ENCODE data around the gene NHEJ1. TPM values are rescaled to one million over a fixed set of nuclear protein-coding genes. Genes with fewer than 3 reads are reported as not detected.

Gene NHEJ1, protein sequence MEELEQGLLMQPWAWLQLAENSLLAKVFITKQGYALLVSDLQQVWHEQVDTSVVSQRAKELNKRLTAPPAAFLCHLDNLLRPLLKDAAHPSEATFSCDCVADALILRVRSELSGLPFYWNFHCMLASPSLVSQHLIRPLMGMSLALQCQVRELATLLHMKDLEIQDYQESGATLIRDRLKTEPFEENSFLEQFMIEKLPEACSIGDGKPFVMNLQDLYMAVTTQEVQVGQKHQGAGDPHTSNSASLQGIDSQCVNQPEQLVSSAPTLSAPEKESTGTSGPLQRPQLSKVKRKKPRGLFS
- 19.9 and 27.6 TPM in 2 replicates for total RNA-seq

DNA sequence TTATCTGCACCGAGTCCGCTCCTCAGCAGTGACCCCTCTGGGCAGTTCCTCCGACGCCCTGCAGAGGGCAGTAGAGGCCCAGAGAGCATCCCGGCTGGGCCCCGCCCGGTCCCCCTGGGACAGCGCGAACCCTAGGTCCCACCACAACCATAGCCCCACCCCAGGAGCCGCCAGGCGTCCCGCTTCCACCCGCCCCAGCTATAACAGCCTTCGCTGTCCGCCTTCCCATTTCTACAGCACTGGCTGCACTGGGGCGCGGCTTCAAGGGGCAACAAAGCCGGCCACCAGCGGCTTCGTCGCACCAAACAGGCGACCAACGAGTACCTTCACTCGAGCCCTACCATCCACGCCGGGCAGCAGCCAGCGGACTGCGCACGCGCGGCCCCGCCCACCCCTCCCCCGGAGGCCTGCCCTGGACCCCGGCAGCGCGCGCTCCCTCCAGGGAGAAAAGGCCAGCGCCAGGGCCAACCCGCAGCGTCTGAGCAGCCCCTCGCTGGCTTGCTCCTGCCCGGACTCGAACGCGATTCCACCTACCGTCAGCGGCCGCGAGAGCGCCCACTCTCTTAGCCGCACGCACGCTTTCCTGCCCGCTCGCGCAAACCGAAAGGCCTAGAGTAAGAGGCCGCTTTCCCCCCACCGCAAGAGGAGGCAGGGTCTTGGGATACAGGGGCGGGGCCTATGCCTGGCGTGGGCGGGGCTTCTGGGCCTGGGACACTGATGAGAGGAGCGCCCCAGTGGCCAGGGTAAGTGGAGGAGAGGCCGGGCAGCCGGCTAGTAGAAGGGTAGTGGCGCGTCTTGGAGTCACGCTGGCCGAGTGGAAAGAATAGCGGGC lies at the start of gene NHEJ1:
Gene NHEJ1, minus strand, starts transcription at position 630 of the 832 bp plus-strand sequence. CDS start 2,453 bp downstream, outside the sequence.

DNA sequence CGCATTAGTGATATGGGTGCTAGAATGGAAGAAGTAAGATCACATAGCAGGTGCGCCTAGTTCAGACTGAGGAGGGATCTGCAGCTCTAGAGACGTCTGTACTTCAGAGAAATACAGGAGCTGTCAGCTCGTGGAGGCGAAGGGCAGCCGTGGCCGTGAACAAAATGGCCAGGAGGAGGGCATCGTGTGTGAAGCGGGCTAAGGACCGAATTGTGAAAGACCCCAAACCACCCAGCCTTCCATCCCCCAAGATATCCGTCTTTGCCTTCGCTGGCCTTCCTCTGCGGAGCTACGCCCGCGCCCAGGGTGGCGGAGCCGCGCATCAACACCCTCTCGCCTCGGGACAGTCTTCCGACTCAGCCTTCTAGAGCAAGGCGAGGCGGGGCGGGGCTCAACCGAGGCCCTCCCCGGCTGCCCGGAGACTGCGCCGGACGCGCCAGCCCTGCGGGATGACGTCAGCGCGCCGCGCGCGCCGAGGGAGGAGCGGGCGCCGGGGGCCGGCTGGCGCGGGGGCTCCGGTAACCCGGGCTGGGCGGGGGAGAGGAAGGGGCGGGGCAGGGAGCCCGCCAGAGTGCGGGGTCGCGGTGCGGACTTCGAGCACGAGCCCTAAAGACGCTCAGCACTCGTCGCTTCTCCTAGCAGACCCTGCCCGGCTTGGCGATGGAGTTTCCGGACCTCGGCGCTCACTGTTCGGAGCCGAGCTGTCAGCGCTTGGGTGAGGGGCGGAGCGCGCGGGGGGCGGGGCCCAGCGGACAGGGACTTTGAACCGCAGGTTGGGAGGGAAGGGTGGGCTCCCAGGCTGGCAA lies 45.9 kb upstream of the NHEJ1 start, which contains the start of gene ZFAND2B:
Gene ZFAND2B, plus strand, starts transcription at position 455 of the 806 bp plus-strand sequence. Its CDS starts 206 bp downstream, at position 661.

DNA sequence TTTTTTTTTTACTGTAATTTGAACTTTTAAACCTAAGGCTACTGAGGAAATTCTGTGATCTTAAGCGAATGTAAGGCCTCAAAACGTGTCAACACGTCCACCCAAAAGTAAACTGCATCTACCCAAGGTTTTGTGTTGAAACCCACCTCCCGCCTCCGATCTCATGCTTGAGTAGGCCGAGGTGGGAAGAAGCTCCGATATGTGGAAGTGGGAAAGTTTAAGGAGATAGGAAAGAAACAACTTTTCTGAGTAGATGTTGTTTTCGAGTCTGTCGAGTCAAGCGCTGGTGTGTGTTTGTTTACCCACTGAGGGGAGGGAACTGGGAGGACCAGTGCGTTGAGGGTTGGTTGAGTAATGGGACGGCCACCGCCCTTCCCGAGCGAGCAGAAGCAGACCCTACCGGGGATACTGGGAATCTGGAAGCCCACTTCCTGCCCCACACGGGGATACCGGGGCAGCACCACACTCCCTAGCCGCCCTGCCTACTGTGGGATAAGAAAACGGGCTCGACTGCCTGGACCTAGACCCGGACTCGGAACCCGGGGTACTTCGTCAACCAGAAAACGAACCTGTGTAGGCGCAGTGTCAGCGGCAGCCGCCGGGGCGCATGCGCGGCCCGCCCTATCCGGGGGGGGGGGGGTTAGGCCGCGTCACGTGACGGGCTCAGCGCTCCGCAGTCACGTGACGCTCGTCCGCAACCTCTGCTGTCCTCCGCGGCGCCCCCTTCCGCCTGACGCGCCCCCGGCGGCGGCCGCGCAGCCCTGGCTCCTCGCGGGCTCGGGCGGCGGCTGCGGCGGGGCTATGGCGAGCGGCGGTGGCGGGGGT lies 17.1 kb upstream of the NHEJ1 start, which contains the start of gene RETREG2:
Gene RETREG2, plus strand, starts transcription at position 724 of the 825 bp plus-strand sequence. Its CDS starts 78 bp downstream, at position 802.

DNA sequence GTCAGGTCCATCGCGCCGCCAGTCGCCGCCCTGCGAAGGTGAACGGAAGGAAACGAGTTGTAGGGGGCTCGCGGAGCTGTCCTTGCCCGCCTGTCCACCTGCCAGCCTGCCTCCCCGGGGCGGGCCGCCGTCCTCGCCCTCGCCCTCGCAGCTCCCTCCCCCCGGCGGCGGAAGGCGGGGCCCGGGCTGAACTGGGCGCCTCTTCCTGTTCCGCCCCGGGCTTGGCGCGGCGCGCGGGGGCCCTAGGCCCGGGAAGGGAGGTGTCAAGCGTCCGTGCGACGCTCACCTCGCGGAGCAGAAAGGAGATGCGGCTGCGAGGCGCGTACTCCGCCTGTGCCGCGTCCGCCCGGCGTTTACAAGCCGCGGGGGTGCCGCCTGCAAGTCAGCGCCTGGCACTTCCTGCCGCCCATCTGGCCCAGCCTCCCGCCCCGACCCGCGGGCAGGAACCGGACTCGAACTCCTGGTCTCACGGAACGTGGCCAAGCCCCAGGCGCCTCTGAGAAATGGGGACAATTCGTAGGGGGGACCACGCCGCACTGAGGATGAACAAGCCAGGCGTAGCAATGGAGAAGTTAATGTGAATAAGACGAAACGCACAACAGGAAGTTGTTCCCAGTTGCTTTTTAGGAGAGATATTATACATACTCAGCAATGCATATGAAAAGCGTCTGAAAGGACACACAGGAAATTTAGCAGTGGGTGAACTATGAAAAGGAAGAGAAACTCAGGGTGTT lies 16.4 kb upstream of the NHEJ1 start, which contains the start of gene CNPPD1:
Gene CNPPD1, minus strand, starts transcription at position 108 of the 734 bp plus-strand sequence. Its CDS starts 97 bp downstream, at position 11.

DNA sequence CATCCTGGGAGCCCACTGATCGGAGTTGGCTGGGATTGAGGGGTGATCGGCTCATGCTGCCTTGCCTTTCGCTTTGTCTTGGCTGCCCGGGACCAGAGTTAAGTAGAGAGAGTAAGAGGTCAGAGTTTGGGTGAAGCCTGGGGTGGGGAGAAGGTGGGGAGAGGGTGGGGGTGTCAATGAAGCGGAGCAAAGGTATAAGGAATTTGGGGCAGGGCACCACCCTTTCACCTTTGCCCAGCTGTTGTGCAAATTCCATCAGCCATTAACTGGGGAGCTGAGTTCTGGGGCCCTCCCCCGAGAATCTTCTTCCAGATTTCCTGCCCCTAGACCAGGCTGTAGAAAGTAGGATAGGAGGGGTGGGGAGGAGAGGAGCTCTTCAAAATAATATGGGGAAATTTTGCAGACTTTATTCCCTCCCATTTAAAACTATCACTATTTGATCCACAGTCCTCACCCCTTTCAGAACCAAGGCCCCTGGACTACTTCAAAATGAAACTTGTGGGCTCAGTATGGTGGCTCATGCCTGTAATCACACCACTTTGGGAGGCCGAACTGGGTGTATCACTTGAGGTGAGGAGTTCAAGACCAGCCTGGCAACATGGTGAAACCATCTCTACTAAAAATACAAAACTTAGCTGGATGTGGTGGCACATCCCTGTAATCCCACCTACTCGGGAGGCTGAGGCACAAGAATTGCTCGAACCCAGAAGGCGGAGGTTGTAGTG lies 9.5 kb upstream of the NHEJ1 start, which contains the start of gene SLC23A3:
Gene SLC23A3, minus strand, starts transcription at position 100 of the 725 bp plus-strand sequence. Its CDS starts 45 bp downstream, at position 55.

DNA sequence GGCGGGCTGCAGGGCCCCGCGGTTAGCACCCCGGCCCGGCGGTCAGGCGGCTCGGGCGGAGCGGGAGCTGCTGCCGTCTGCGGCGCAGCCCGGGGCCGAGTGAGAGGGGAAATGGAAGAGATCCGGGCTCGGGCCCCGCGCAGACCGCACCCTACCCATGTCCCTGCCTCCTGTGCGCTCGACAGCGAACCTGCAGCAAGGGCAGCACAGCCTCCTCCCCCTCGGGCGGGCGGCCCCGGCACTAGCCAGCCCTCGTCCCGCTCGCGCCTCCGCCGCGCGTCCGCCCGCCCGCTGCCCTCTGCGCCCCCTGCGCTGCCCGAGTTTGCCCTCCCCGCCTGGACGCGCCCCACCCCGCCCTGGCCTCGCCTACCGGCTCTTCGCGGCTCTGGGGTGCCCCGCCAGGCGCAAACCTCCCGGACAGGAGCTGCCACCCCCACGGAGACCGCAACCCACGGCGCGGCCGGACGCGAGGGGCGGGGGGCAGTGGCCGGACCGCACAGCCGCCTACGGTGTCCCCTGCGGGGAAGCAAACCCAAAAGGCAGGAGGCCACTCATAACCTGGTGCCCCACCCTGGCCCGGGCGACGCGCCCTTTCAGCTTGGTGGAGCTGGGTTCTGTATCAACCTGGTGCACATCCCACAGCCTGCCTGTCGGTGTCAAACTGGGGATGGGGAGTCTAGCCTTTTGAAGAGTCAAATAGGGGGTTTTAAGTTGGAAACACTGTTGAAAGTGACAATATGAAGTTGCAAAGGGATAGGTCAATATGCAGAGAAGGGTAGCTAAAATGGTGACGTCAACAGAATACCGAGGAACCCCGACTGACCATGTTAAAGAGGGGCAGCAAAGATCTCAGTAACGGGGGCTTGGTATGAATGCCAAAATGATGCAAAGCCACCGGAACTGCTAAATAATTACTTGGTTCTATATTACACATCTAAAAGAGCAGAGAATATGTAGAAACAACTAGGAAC lies 99.5 kb downstream of the NHEJ1 start, which contains the start of gene IHH:
Gene IHH, minus strand, starts transcription at position 101 of the 971 bp plus-strand sequence. CDS start 454 bp downstream, outside the sequence.

DNA sequence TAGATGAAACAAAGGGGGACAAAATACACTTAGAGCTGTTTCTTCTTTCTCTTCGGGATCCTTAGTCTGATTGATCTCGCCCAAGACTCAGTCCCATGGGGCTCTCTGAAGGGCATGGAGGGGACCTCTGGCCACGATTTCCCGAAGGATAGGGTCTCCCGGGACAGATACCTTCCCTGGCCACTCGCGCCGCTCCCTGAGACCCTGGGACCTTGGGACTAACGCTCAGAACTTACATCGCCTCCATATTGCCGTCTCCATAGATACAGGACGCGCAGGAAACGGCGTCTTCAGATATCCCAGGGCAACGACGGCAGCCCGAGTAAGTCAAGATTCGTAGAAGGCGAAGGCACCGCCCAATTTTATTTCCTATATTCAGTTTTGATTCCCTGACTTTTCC lies 119.4 kb downstream of the NHEJ1 start, which contains the start of gene CFAP65:
Gene CFAP65, minus strand, starts transcription at position 265 of the 400 bp plus-strand sequence. CDS start 2,468 bp downstream, outside the sequence.

Small RNAs within 50 kb of the gene (small RNA-seq; reads per million reads assigned to genes)
- gene MIR3131 (not detected), gene RN7SL764P (not detected)

Other genes with a start within 250 kb of the NHEJ1 start
- gene CDK5R2, start 201.1 kb downstream of the NHEJ1 start, total RNA-seq: not detected in 2 replicates
- not detected in 2 replicates for gene FEV, start 175.6 kb downstream of the NHEJ1 start, total RNA-seq
- gene CRYBA2, start 167.4 kb downstream of the NHEJ1 start, total RNA-seq: 0.54 TPM in 1 of 2 replicates, not detected in the other
- gene CFAP65, start 119.3 kb downstream of the NHEJ1 start, total RNA-seq: 0.22 TPM in 1 of 2 replicates, not detected in the other
- gene IHH, start 99.9 kb downstream of the NHEJ1 start, total RNA-seq: not detected in 2 replicates
- gene SLC23A3, start 9.2 kb upstream of the NHEJ1 start, total RNA-seq: 1.8 and 2.2 TPM in 2 replicates
- gene CNPPD1, start 16.1 kb upstream of the NHEJ1 start, total RNA-seq: 25.9 and 28.0 TPM in 2 replicates
- 86.2 and 87.0 TPM in 2 replicates for gene RETREG2, start 17.5 kb upstream of the NHEJ1 start, total RNA-seq
- 16.4 and 22.6 TPM in 2 replicates for gene ZFAND2B, start 46.0 kb upstream of the NHEJ1 start, total RNA-seq
- gene ABCB6, start 58.1 kb upstream of the NHEJ1 start, total RNA-seq: 26.7 and 26.9 TPM in 2 replicates
- 55.7 and 58.9 TPM in 2 replicates for gene ATG9A, start 68.8 kb upstream of the NHEJ1 start, total RNA-seq
- 21.5 and 31.2 TPM in 2 replicates for gene ANKZF1, start 69.0 kb upstream of the NHEJ1 start, total RNA-seq
- 16.5 and 34.4 TPM in 2 replicates for gene GLB1L, start 84.6 kb upstream of the NHEJ1 start, total RNA-seq
- gene STK16, start 84.7 kb upstream of the NHEJ1 start, total RNA-seq: 33.7 and 52.9 TPM in 2 replicates
- not detected in 2 replicates for gene TUBA4B, start 92.4 kb upstream of the NHEJ1 start, total RNA-seq
- gene TUBA4A, start 93.1 kb upstream of the NHEJ1 start, total RNA-seq: 26.5 and 28.6 TPM in 2 replicates
- 36.3 and 50.0 TPM in 2 replicates for gene DNAJB2, start 118.6 kb upstream of the NHEJ1 start, total RNA-seq
- gene PTPRN, start 148.6 kb upstream of the NHEJ1 start, total RNA-seq: 0.13 and 0.43 TPM in 2 replicates
- not detected in 2 replicates for gene RESP18, start 171.9 kb upstream of the NHEJ1 start, total RNA-seq
- gene DNPEP, start 227.1 kb upstream of the NHEJ1 start, total RNA-seq: 43.6 and 52.8 TPM in 2 replicates

Data from articular chondrocyte of knee joint (primary cell).